ENCODE data around the gene FLYWCH1.

FLYWCH1 gene, protein sequence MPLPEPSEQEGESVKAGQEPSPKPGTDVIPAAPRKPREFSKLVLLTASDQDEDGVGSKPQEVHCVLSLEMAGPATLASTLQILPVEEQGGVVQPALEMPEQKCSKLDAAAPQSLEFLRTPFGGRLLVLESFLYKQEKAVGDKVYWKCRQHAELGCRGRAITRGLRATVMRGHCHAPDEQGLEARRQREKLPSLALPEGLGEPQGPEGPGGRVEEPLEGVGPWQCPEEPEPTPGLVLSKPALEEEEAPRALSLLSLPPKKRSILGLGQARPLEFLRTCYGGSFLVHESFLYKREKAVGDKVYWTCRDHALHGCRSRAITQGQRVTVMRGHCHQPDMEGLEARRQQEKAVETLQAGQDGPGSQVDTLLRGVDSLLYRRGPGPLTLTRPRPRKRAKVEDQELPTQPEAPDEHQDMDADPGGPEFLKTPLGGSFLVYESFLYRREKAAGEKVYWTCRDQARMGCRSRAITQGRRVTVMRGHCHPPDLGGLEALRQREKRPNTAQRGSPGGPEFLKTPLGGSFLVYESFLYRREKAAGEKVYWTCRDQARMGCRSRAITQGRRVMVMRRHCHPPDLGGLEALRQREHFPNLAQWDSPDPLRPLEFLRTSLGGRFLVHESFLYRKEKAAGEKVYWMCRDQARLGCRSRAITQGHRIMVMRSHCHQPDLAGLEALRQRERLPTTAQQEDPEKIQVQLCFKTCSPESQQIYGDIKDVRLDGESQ

DNA sequence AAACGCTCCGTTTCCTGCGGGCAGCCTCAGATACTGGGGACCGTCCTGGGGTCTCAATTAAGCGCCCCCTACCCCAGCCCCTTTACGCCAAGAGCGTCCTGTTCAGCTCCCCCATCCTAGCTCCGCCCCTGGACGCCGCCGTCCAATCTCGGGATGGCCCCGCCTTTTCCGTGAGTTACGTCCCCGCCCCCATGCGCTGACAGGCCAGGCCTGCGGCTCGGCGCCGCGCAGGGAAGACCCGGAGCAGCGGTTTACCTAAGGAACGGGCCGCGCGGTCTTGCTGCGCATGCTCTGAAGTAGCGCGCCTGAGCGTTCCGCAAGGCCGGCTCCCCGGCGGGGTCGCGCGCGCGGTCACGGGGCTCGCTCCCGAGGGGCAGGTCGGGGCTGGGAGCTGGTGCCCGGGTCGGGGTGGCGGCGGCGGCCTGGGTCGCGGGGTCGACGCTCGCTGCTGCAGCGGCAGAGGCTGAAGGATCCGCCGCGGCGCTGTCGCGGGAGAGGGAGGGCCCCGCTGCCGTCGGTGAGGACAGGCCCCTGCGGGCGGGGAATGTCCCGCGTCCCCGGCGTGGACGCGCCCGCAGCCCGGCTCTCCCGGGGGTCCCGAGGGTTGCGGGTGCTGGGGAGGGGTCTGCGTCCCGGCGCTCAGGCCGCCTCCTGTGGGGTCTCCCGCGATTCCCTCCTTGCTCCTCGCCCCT lies at the start of gene FLYWCH1:
Gene FLYWCH1, plus strand, starts transcription at position 294 of the 692 bp plus-strand sequence. CDS start 17,755 bp downstream, outside the sequence.
- DNase-seq: peak; percentile 87

DNA sequence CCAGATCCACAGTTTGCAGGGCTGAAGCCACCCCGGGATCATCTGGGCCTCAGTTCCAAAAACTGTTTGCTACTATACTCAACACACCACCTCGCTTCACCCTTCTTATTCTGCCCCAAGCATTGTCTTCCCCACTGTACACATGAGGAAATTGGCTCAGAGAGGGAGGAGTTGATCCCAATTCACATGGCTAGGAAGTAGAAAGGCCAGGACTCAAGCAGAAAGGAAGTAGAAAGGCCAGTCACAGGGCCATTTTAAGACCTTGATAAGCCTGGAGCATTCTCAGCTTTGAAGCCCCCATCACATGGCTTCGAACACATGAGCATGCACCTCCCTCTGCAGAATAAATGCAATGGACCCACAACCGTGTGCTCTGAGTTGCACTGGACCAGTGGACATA lies 46.1 kb upstream of the FLYWCH1 start:
- DNase-seq: no peak

DNA sequence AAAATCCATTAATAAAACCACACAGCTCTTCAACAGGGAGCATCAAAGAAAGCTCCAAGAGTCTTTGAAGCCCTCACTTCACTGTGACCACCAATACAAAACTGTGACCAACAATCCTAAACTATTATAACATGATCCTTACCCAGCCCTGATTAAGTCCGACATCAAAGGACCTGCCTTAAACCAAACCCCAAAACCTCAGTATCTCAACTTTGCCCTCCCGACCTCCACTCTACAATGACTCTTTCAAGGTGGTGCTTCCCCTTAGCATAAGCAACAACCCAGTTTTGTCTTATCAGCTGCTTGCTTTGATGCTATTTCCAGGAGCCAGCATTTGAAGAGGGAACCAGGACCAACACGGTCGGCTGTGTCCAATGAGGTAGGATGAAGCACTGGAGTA lies 45.3 kb upstream of the FLYWCH1 start:
- no peak for DNase-seq

DNA sequence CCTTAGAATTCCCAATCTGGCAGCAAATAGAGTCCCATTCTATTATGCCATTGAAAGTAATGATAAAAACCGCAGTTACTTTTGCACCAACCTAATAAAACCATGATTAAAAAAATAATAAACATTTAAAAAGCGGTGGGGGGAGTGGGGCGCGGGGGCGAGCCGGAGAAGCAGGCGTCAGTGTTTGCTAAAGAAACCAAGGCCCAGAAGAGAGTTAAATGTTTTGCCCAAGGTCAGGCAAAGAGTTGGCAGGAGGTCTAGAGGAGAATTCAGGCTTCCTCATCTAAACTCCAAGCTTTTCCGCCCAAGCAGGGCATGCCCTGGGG lies 44.1 kb upstream of the FLYWCH1 start:
- no peak for DNase-seq

DNA sequence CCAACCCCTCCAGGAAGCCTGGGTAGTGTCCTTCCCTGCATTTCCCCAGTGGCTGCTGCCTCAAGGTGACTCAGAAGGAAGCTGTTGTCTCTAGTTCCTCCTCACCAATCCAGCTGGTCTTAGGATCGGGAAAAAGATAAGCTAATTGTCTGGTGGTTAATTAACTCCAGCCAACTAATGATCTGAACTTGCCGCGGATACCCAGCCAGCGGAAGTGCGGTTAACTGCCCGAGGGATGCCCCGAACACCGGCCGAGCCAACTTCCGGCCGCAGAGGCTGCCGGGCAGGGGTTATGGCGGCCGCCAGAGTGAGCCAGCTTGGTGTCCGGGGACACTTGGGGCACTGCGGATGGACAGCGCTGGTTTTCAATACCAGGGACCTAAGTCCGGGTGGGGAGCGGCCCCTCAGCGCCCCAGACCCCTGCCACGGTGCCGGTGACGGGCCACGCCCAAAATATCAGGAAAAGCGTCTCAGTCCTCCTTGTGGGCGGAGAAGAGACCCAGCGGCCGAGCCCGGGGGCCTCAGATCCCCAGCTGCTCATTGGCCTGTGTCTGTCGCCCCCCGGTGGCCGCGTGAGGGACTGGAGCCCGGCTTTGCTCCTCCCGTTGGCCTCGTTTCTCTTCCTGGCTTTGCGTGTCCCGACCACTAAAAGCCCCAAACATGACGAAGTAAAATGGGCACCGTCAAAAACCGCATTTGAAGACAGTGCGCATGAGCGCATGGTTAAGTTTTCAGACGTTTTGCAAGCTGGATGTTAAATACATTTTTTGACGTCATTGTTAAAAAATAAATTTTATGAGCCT lies 43.5 kb upstream of the FLYWCH1 start:
- peak; percentile 85 for DNase-seq

DNA sequence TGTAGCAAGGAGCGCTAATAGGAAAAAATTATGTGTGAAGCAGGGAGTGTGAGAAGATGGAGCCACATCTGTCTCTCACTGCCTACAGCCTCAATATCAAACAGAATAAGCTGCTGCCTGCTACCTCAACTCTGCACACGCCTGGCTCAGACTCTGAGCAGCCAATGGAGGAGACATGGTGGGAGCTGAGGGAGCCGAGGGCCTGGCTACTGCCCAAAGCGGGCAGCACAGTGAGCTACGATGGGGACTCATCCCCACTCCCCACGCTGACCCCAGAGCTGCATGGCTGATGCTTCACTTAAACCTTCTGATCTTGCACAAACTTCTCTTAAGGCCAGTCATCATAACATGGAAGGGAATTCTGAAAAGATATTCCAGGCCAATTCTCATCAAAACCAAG lies 39.8 kb upstream of the FLYWCH1 start:
- DNase-seq: no peak

DNA sequence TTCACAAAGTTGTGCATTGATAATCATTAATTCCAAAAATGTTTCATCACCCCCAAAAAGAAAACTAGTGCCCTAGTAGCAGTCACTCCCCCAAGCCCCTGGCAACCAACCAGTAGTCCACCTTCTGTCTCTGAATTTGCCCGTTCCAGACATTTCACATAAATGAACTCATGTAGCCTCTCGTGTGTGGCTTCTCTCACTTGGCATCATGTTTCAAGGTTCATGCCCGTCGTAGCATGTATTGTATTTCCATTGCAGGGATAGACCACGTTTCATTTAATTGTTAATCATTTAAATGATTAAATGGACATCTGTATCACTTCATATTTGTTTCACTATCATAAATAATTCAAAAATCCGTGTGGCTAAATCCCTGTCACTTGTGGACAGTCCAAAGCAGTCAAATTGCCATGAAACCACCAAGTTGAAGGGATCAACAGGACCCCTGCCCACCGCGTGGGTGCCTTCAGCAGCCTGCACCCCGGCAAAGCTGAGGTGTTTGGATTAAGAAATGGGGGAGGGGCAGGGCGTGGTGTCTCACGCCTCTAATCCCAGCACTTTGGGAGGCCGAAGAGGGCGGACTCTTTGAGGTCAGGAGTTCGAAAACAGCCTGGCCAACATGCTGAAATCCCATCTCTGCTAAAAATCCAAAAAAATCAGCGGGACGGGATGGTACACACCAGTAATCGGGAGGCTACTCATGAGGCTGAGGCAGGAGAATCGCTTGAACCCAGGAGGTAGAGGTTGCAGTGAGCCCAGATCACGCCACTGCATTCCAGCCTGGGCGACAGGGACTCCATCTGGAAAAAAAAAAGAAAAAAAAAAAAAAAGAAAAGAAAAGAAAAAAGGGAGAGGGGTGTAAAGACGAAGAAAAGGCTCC lies 37.5 kb upstream of the FLYWCH1 start:
- DNase-seq: peak; percentile 39

DNA sequence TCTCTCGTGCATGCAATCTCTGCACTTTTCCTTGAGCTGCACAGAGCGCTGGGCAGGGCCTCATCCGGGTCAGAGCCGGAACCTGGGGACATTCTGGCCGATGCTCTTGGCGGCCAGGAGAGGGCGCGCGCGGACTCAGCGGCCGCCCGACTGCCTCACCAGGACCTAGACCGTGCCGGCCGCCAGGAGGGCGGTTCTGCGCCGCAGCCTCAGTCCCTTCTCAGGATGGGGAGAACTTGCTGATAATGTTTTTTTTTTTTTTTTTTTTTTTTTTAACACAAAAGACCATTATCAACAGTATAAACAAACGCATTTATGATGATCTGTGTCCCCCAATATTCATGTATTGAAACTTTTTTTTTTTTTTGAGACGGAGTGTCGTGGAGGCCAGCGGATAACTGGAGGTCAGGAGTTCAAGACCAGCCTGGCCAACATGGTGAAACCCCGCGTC lies 36.8 kb upstream of the FLYWCH1 start:
- peak; percentile 60 for DNase-seq

DNA sequence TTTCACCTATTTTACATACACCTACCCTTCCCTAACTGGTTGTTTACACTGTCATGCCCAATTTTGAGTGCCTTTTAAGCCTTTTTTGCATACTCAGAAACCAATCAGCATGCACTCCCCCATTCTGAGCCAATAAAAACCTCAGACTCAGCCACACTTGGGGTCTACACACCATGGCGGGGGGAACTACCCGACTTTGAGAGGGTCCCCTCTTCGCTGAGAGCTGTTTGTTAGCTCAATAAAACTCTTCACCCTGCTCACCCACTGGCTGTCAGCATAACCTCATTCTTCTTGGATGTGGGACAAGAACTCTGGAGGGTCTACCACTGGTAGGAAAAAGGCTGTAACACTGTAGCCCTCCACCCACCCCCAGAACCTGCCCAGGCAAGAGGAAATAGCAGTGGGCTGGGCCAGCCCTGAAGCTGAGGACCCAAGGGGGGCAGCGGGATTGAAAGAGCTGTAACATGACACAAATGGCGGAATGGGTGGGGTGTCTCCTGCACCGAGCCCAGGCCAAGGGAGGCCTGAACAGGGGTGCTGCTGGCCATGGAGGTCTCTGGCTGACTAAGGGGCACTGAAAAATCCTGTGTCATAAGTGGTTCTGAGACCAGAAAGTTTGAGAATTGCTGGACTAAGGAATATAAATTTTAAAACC lies 31.8 kb upstream of the FLYWCH1 start:
- DNase-seq: no peak

DNA sequence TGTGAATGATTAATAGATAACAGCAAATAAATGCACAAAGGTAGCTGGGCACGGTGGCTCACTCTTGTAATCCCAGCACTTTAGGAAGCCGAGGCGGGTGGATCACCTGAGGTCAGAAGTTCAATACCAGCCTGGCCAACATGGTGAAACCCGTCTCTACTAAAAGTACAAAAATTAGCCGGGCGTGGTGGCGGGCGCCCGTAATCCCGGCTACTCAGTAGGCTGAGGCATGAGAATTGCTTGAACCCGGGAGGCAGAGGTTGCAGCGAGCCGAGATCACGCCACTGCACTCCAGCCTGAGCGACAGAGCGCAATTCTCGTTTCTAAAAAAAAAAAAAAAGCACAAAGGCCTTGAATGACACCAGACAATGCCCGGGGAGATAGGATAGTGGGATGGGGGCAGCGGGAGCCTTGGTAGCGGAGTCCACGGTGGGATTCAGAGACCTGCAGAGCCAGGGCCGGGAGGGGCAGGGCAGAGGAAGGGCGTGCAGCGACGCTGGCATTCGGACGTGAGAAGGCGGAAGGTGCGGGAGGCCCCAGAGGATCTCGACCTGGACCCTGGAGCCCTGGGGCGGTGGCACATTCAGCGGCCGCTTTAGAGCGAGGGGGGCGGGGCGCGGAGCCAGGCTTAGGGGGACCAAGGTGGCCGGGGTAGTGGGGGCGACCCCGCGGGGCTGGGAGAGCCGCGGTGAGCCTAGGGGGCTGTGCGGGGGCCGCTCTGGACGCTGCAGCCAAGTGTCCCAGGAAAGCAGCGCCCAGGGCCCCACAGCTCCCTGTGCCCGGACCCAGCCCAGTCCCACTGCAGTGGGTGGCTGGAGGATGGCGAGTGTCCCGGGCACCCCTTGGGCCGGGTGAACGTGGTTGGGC lies 29.7 kb upstream of the FLYWCH1 start:
- no peak for DNase-seq

DNA sequence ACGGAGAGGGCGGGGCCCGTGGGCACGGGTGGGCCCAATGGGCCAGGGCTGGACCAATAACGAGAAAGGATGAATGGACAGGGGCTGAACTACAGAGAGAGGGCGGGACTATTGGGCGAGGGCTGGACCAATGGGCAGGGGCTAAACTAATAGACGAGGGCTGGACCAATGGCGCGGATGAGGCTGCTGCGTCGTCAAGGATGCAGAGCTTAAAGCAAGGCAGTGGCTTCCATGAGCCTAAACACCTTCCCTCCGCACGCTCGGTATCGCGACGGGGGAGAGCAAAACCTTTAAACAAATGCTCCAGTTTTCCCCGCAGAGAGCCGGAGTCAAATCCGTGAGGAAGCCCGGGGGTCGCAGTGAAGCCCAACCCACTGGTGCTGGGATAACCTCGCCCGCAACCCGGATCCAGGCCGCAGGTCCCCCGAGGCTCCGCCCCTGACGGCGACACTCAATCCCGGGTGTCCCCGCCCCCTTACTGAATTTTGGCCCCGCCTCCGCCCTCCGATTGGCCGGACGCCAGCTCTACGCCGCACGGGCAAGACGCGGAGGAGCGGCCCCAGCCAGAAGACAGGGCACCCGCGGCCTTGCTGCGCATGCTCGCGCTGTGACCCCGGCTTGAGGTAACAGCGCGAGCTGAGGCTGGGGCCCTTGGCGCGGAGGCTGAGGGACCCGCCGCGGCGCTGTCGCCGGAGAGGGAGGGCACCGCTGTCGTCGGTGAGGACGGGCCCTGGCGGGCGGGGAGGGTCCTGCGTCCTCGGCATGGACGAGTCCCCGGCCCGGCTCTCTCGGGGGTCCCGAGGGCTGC lies 28.9 kb upstream of the FLYWCH1 start, which contains the start of gene FLYWCH2:
Gene FLYWCH2, plus strand, starts transcription at position 566 of the 808 bp plus-strand sequence. CDS start 13,235 bp downstream, outside the sequence.
- peak; percentile 98 for DNase-seq

DNA sequence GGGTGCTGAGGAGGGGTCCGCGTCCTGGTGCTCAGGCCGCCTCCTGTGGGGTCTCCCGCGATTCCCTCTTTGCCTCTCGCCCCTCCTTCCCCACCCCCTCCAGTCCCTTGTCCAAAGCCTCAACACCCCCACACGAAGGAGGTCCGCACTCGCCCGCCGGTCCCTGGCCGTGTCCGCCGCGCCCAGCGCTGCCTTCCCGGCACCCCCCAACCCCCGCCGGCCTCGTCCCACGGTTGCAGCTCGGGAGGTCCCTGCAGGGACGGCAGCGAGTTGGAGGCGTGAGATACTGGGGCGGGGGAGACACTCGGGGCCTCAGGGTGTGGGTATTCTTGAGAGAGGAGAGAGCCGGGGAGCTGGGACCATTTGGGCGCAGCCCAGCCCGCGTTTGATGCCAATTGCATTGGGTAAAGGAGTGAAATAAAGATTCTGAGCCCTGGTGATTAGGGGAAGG lies 28.2 kb upstream of the FLYWCH1 start:
- DNase-seq: no peak

DNA sequence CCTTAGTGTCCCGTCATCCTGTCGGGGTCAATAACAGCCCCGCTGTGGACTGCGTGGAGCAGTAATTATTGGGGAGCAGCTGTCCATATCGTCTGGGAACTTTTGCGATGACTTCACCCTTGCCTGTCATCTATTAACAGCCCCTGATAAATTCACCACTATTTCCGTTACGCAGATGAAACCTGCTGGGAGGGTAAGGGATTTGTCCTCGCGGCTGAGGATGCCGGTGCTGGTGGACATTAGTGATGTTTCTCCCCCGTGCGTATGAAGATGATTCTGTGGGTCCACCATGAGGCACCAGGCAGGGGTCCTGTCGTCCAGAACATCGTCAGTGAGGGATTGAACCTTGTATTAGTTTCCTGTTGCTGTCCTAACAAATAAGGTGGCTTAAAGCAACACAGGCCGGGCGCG lies 27.7 kb upstream of the FLYWCH1 start:
- DNase-seq: no peak

DNA sequence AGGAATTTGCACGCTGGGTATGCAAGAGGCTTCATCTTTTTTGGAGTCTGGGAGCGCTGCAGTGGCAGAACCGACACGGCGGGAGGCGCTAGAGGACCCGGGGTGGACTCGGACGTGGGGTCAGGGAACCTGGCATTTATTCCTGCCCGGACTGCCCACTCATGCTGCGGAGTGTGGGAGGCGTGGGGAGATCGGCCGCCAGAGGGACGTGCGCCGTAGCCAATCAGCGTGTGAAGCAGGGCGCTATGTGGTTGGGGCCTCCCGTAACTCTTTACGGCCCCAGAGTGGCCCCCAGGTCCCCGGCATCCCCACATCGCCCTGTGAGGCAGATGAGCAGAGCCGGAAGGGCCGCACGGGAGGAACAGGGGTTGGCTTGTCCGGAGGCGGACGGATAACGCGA lies 17.5 kb upstream of the FLYWCH1 start:
- no peak for DNase-seq

DNA sequence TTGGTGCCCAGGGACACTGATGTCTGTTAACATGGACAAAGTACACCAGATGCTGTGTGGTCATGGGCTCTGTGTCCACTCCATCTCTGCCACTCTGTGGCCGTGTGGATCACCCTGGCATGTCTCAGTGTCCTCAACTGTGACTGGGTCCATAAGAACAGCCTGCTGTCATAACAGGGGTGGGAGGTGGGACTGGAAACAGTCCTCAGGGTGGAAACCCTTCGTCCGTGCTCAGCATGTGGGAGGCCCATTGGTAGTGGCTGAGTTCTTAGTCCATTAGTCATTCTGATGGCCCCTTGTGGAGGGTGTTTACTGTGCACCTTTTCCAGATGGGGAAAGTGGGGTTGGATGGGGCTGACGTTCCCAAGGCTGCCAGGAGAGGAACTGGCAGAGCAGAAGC lies 15.9 kb upstream of the FLYWCH1 start:
- DNase-seq: no peak

DNA sequence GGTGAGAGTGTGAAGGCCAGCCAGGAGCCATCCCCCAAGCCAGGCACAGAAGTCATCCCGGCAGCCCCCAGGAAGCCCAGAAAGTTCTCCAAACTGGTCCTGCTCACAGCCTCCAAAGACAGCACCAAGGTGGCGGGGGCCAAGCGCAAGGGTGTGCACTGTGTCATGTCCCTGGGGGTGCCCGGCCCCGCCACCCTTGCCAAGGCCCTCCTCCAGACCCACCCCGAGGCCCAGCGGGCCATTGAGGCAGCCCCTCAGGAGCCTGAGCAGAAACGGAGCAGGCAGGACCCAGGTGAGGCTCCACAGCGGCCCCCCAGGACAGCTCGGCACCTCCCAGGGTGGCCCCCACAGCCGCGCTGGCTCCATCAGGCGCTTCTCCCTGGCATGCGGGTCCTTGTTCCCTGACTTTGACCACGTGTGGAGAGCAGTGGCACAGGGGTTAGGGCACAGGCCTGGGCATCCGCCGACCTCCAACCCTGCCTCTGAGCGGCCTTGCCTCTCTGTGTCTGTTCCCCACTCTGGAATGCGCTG lies 15.2 kb upstream of the FLYWCH1 start:
- no peak for DNase-seq

DNA sequence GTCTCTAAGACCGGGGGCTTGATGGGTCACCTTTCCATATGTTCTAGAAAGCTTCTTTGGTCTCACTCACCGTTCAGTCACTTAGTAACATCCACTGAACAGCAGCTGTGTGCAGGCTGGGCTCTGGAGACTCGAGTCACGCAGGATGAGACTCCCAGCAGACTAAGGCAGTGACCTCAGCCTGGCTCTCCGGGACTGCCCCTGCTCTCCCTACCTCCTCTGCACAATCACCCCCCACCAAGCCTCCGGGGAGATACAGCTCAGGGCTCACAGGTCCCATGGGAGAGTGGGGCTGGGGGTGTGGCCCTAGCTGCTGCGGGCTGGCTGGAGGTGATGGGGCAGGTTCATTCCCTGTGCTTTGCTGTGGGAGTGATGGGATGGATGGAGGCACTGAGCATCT lies 14.6 kb upstream of the FLYWCH1 start:
- DNase-seq: no peak

DNA sequence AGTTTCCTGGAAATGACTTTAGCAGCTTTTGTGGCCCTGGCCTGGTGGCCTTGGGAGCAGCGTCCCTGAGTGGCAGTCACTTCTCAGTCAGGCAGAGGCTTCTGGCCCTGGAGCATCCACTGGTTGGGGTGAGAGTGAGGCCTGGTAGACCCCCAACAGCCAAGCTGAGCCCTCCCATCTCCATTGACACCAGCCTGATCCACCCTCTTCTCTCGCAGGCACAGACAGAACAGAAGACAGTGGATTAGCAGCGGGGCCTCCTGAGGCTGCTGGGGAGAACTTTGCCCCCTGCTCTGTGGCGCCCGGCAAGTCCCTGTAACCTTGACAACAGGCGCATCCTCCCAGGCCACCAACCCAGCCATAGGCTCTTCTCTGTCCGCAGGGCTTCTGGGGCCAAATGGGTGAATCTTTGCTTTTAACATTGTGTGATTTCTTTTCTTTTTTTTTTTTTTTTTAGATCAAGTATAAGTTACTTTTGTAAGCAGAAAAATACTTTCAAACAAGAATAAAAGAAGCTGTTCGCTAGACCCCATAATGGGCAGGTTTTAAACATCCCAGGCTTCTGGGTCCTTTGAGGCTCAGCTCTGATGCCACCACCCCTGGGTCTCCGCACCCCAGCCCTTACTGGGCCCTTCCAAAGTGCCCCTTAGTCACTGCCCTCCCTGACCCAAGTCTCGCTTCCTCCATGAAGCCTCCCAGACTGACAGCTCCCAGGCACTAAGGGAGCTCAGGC lies 12.7 kb upstream of the FLYWCH1 start:
- no peak for DNase-seq

All from DMS 273 treated with DMSO at 0.1 percent for 48 hours (cell line).